ENCODE measurements around the gene VWC2L. TPM values are rescaled to one million over a fixed set of nuclear protein-coding genes. Genes with fewer than 3 reads are reported as not detected.

Gene VWC2L
- total RNA-seq, 1 experiment from 2014 or later = not detected

DNA sequence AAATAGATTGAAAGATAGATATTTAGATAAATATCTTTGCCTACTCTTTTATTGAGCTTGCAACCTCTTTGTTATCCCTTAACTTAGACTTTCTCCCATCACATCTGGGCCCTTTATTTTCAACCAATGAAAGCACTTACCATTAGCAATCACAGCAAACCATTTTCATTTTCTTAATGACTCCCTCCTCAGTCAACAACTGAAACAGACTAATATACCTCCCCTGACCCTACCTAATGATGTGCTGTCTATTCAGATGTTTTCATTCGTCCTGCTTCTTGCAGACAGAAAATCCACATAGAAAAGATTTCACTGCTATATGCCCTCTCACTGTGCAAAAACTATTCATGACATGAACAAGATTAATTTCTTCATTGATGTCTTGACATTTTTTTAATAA lies 154.4 kb downstream of the VWC2L start:
- Mint-ChIP-seq H3K4me3 (no peak overlapping the region), H3K36me3 (no peaks in the 10 kb centered on the region), H3K27me3 (ENCODE audit: low read depth) (no peaks in the 10 kb centered on the region), H3K27ac (no peak overlapping the region), H3K9me3 (peaks cover 36% of the 10 kb centered on the region), H3K4me1 (no peaks in the 10 kb centered on the region)
- POLR2A ChIA-PET = no interaction called here
- CTCF ChIA-PET = no interaction called here
- TF ChIP-seq ZNF263 (CRISPR knock-in tag; IDR thresholded peaks at IDR 0.05; ENCODE audit: low read depth) = no peak
- TF ChIP-seq, protein P1, sequence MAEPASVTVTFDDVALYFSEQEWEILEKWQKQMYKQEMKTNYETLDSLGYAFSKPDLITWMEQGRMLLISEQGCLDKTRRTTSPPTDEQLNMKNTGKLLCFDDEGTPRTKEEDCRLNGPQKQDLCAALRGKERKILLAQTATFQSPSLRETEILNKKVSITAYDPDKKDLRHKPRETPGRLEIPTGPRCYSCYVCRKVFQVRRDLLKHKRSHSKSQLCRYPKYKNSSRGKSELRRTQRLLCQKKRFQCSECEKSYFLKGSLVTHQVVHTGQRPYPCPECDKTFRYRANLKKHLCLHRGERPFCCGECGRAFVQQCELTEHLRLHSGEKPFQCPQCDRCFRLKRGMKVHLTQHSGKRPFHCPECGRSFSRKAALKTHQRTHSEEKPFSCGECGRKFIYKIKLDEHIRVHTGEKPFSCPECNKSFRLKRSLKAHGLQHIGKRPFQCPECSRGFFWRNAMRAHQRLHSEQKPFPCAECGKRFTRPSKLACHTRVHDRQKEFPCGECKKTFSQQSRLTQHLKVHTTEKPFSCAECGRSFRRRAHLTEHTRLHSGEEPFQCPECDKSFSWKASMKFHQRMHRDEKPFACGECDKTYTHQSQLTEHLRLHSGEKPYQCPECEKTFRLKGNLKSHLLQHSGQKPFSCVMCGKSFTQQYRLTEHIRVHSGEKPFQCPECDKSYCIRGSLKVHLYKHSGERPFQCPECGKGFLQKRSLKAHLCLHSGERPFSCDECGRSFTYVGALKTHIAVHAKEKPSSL (CRISPR knock-in tag; conservative IDR thresholded peaks at IDR 0.05) = no peak
- TF ChIP-seq, protein P2, sequence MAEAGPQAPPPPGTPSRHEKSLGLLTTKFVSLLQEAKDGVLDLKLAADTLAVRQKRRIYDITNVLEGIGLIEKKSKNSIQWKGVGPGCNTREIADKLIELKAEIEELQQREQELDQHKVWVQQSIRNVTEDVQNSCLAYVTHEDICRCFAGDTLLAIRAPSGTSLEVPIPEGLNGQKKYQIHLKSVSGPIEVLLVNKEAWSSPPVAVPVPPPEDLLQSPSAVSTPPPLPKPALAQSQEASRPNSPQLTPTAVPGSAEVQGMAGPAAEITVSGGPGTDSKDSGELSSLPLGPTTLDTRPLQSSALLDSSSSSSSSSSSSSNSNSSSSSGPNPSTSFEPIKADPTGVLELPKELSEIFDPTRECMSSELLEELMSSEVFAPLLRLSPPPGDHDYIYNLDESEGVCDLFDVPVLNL (CRISPR knock-in tag; IDR thresholded peaks at IDR 0.05; ENCODE audit: borderline replicate concordance, low read depth) = no peak
- no peak for TF ChIP-seq ATF1 (CRISPR knock-in tag; IDR thresholded peaks at IDR 0.05)
- TF ChIP-seq CBFB (CRISPR knock-in tag; IDR thresholded peaks at IDR 0.05; ENCODE audit: low read depth) = no peak
- TF ChIP-seq, protein P3, sequence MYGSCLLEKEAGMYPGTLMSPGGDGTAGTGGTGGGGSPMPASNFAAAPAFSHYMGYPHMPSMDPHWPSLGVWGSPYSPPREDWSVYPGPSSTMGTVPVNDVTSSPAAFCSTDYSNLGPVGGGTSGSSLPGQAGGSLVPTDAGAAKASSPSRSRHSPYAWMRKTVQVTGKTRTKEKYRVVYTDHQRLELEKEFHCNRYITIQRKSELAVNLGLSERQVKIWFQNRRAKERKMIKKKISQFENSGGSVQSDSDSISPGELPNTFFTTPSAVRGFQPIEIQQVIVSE (CRISPR knock-in tag; IDR thresholded peaks at IDR 0.05; ENCODE audit: borderline replicate concordance) = no peak
- TF ChIP-seq, protein P4, sequence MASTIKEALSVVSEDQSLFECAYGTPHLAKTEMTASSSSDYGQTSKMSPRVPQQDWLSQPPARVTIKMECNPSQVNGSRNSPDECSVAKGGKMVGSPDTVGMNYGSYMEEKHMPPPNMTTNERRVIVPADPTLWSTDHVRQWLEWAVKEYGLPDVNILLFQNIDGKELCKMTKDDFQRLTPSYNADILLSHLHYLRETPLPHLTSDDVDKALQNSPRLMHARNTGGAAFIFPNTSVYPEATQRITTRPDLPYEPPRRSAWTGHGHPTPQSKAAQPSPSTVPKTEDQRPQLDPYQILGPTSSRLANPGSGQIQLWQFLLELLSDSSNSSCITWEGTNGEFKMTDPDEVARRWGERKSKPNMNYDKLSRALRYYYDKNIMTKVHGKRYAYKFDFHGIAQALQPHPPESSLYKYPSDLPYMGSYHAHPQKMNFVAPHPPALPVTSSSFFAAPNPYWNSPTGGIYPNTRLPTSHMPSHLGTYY (CRISPR knock-in tag; IDR thresholded peaks at IDR 0.05) = no peak
- no peak for ATAC-seq
- DNase-seq (ENCODE audit: low spot score) = no peak

DNA sequence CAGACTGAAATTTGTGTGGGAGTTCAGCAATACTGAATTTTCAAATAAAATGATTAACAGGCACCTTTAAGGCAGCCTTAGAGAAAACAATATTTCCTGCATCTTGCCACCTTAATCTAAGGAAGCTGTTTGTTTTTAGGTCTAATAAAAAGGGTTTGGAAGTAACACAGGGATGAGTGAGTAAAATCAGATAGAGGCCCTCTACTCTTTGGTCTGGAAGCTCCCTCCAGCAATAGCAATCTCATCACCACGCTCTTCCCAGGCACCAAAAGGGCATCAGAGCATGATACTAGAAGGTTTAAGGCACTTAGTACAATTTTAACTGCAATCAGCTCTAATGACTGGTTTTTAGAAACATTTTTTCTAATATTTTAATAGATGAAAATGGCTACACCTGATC lies 155.6 kb downstream of the VWC2L start:
- ATAC-seq = no peak

DNA sequence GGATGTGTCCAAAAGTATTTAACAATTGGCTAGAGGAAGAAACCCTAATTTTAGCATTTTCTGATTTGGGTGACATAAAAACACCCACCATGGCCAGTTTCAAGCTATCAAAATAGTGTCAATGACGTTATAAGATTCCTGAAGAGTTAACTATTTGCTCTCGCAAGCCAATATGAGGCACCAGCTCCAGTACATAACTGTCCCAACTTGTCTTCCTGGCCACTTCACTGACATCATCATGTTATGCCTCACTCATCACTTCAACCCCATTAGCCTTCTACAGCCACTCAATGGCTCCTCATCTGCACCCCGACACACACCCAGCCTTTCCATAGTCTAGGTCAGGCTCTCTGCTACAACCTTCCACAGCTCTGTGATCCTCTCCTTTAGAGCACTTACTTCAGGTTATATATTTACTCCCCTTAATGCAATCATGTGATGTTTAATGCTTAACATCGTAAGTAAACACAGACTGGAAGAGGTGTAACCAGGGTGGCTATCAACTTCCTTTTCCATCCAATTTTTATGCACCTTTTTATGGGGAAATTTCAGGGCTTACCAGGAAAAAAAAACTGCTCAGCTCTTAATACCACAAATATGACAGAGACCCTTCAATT lies 158.7 kb downstream of the VWC2L start:
- Mint-ChIP-seq H3K9me3 (peaks cover 18% of the 10 kb centered on the region), H3K36me3 (no peaks in the 10 kb centered on the region), H3K4me3 (no peak overlapping the region), H3K27me3 (ENCODE audit: low read depth) (no peaks in the 10 kb centered on the region), H3K4me1 (no peaks in the 10 kb centered on the region), H3K27ac (no peak overlapping the region)
- DNase-seq (ENCODE audit: low spot score) (no peak), ATAC-seq (no peak)
- POLR2A ChIA-PET = no interaction called here
- CTCF ChIA-PET = no interaction called here
- TF ChIP-seq, protein P5, sequence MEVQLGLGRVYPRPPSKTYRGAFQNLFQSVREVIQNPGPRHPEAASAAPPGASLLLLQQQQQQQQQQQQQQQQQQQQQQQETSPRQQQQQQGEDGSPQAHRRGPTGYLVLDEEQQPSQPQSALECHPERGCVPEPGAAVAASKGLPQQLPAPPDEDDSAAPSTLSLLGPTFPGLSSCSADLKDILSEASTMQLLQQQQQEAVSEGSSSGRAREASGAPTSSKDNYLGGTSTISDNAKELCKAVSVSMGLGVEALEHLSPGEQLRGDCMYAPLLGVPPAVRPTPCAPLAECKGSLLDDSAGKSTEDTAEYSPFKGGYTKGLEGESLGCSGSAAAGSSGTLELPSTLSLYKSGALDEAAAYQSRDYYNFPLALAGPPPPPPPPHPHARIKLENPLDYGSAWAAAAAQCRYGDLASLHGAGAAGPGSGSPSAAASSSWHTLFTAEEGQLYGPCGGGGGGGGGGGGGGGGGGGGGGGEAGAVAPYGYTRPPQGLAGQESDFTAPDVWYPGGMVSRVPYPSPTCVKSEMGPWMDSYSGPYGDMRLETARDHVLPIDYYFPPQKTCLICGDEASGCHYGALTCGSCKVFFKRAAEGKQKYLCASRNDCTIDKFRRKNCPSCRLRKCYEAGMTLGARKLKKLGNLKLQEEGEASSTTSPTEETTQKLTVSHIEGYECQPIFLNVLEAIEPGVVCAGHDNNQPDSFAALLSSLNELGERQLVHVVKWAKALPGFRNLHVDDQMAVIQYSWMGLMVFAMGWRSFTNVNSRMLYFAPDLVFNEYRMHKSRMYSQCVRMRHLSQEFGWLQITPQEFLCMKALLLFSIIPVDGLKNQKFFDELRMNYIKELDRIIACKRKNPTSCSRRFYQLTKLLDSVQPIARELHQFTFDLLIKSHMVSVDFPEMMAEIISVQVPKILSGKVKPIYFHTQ (CRISPR knock-in tag; IDR thresholded peaks at IDR 0.05) = no peak
- TF ChIP-seq ZNF138 (CRISPR knock-in tag; conservative IDR thresholded peaks at IDR 0.05) (no peak), CBFB (CRISPR knock-in tag; IDR thresholded peaks at IDR 0.05; ENCODE audit: low read depth) (no peak)
- TF ChIP-seq, protein P6, sequence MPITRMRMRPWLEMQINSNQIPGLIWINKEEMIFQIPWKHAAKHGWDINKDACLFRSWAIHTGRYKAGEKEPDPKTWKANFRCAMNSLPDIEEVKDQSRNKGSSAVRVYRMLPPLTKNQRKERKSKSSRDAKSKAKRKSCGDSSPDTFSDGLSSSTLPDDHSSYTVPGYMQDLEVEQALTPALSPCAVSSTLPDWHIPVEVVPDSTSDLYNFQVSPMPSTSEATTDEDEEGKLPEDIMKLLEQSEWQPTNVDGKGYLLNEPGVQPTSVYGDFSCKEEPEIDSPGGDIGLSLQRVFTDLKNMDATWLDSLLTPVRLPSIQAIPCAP (CRISPR knock-in tag; IDR thresholded peaks at IDR 0.05) = no peak
- TF ChIP-seq, protein P7, sequence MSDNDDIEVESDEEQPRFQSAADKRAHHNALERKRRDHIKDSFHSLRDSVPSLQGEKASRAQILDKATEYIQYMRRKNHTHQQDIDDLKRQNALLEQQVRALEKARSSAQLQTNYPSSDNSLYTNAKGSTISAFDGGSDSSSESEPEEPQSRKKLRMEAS (CRISPR knock-in tag; IDR thresholded peaks at IDR 0.05) = no peak
- TF ChIP-seq, protein P8, sequence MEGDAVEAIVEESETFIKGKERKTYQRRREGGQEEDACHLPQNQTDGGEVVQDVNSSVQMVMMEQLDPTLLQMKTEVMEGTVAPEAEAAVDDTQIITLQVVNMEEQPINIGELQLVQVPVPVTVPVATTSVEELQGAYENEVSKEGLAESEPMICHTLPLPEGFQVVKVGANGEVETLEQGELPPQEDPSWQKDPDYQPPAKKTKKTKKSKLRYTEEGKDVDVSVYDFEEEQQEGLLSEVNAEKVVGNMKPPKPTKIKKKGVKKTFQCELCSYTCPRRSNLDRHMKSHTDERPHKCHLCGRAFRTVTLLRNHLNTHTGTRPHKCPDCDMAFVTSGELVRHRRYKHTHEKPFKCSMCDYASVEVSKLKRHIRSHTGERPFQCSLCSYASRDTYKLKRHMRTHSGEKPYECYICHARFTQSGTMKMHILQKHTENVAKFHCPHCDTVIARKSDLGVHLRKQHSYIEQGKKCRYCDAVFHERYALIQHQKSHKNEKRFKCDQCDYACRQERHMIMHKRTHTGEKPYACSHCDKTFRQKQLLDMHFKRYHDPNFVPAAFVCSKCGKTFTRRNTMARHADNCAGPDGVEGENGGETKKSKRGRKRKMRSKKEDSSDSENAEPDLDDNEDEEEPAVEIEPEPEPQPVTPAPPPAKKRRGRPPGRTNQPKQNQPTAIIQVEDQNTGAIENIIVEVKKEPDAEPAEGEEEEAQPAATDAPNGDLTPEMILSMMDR (IDR thresholded peaks at IDR 0.05) = no peak

More for the DNA sequence above, 155.6 kb downstream of the VWC2L start:
- ChIA-PET CTCF (no interaction called here), POLR2A (no interaction called here)
- Mint-ChIP-seq H3K4me1 (no peaks in the 10 kb centered on the region), H3K9me3 (peaks cover 36% of the 10 kb centered on the region), H3K27ac (no peak overlapping the region), H3K27me3 (ENCODE audit: low read depth) (no peaks in the 10 kb centered on the region), H3K36me3 (no peaks in the 10 kb centered on the region), H3K4me3 (no peak overlapping the region)
- no peak for DNase-seq (ENCODE audit: low spot score)
- no peak for TF ChIP-seq FOXJ3 (CRISPR knock-in tag; IDR thresholded peaks at IDR 0.05; ENCODE audit: borderline replicate concordance)
- TF ChIP-seq ZBTB21 (CRISPR knock-in tag; IDR thresholded peaks at IDR 0.05; ENCODE audit: borderline replicate concordance) = no peak
- TF ChIP-seq, protein P9, sequence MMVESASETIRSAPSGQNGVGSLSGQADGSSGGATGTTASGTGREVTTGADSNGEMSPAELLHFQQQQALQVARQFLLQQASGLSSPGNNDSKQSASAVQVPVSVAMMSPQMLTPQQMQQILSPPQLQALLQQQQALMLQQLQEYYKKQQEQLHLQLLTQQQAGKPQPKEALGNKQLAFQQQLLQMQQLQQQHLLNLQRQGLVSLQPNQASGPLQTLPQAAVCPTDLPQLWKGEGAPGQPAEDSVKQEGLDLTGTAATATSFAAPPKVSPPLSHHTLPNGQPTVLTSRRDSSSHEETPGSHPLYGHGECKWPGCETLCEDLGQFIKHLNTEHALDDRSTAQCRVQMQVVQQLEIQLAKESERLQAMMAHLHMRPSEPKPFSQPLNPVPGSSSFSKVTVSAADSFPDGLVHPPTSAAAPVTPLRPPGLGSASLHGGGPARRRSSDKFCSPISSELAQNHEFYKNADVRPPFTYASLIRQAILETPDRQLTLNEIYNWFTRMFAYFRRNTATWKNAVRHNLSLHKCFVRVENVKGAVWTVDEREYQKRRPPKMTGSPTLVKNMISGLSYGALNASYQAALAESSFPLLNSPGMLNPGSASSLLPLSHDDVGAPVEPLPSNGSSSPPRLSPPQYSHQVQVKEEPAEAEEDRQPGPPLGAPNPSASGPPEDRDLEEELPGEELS (CRISPR knock-in tag; IDR thresholded peaks at IDR 0.05) = no peak
- TF ChIP-seq SMAD3 (CRISPR knock-in tag; IDR thresholded peaks at IDR 0.05; ENCODE audit: borderline replicate concordance) = no peak
- TF ChIP-seq, protein P10, sequence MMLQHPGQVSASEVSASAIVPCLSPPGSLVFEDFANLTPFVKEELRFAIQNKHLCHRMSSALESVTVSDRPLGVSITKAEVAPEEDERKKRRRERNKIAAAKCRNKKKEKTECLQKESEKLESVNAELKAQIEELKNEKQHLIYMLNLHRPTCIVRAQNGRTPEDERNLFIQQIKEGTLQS (CRISPR knock-in tag; conservative IDR thresholded peaks at IDR 0.05) = no peak
- TF ChIP-seq ZNF232 (CRISPR knock-in tag; IDR thresholded peaks at IDR 0.05) = no peak
- no peak for TF ChIP-seq NR2C2 (CRISPR knock-in tag; IDR thresholded peaks at IDR 0.05)
- no peak for TF ChIP-seq EMX1 (CRISPR knock-in tag; IDR thresholded peaks at IDR 0.05)
- no peak for TF ChIP-seq JAZF1 (CRISPR knock-in tag; IDR thresholded peaks at IDR 0.05)
